Measurements from ENCODE around the gene DAPK3. TPM values are rescaled to one million over a fixed set of nuclear protein-coding genes. Genes with fewer than 3 reads are reported as not detected.
"Not testable (repeated sequence)": the region's sequence is repeated elsewhere in the genome, so short reads cannot be mapped to it uniquely, and the experiment has no call there.

Gene DAPK3
- total RNA-seq, 4 donors from 2014 or later = 75.6 to 90.9 (median 82.2) TPM

GRCh38 chr19:4012092-4012974, 41.4 kb upstream of the DAPK3 start:
- TF ChIP-seq POLR2A (IDR thresholded peaks at IDR 0.05) (no peak), CTCF (IDR thresholded peaks at IDR 0.05) (no peak)
- H3K4me3 ChIP-seq (ENCODE audit: low read depth, poor library complexity, severe bottlenecking) = no peak overlapping the region
- DNase-seq (ENCODE audit: low spot score in 2 of 2) = no peak
- 84 to 88% methylated on average over 27 of the region's 27 CpGs for WGBS, 2 donors
- intact Hi-C loops (cut with DNase I; ENCODE audit: low total_unique reads) = no loop called here

GRCh38 chr19:4011430-4011829, 40.5 kb upstream of the DAPK3 start:
- H3K4me3 ChIP-seq (ENCODE audit: low read depth, poor library complexity, severe bottlenecking); intact Hi-C loops (cut with DNase I; ENCODE audit: low total_unique reads); DNase-seq (ENCODE audit: low spot score in 2 of 2): not testable (repeated sequence)
- 70 to 81% methylated on average over 6 of the region's 6 CpGs for WGBS, 2 donors

GRCh38 chr19:4010808-4011110, 39.9 kb upstream of the DAPK3 start:
- TF ChIP-seq POLR2A (IDR thresholded peaks at IDR 0.05) (no peak), CTCF (IDR thresholded peaks at IDR 0.05) (no peak)
- no peak overlapping the region for H3K4me3 ChIP-seq (ENCODE audit: low read depth, poor library complexity, severe bottlenecking)
- intact Hi-C loops (cut with DNase I; ENCODE audit: low total_unique reads) = no loop called here
- no peak for DNase-seq (ENCODE audit: low spot score in 2 of 2)
- WGBS, 2 donors = 63 to 71% methylated on average over 14 of the region's 14 CpGs

GRCh38 chr19:4009990-4010807, 39.3 kb upstream of the DAPK3 start:
- WGBS, 2 donors = 56 to 59% methylated on average over 22 to 23 of the region's 24 CpGs
- intact Hi-C loops (cut with DNase I; ENCODE audit: low total_unique reads) = no loop called here
- no peak for DNase-seq (ENCODE audit: low spot score in 2 of 2)
- no peak for TF ChIP-seq CTCF (IDR thresholded peaks at IDR 0.05)
- no peak for TF ChIP-seq POLR2A (IDR thresholded peaks at IDR 0.05)
- no peak overlapping the region for H3K4me3 ChIP-seq (ENCODE audit: low read depth, poor library complexity, severe bottlenecking)

- H3K4me3 ChIP-seq (ENCODE audit: low read depth, poor library complexity, severe bottlenecking) = peak overlapping the region; percentile 75
- DNase-seq (ENCODE audit: low spot score in 2 of 2) = no peak
- WGBS, 2 donors = 0 to 2% methylated on average over 10 to 37 of the region's 55 CpGs
- TF ChIP-seq CTCF (IDR thresholded peaks at IDR 0.05) = no peak
- TF ChIP-seq POLR2A (IDR thresholded peaks at IDR 0.05) = no peak
- intact Hi-C loops (cut with DNase I; ENCODE audit: low total_unique reads) = no loop called here
Observed at GRCh38 chr19:4007836-4008539, 37.1 kb upstream of the DAPK3 start.
